ENCODE data around the gene DZIP3.

- no peak for TF ChIP-seq CTCF (IDR thresholded peaks at IDR 0.05)
- no peak for TF ChIP-seq EZH2 (IDR thresholded peaks at IDR 0.05; ENCODE audit: borderline replicate concordance, insufficient read depth, low read depth, low read length, poor library complexity, severe bottlenecking)
These were observed 13.4 kb downstream of the DZIP3 start for GRCh38 chr3:108602935-108603294.
